GM04503 (cell line): ENCODE results near the gene CLEC16A.

Experiments
- DNase-seq: peaks from one replicate; pipeline ENCODE4 v3.0.0-alpha.2; 2012; ENCODE audit warnings: low read depth

CLEC16A gene

DNA sequence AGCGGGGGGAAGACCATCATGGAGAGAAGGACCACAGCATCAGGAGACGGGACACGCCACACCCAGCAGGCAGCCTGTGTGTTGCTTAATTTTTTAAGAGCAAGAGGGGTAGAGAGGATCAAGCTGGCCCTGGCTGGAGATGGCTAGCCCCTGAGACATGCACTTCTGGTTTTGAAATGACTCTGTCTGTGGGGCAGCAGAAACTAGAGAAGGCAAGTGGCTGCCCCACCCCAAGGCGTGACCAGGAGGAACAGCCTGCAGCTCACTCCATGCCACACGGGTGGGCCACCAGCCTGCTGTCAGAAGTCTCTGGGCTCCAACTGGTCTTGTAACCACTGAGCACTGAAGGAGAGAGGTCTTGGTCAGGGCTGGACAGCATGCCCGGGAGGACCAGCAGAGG is 236.1 kb downstream of the CLEC16A start:
- no peak for DNase-seq

DNA sequence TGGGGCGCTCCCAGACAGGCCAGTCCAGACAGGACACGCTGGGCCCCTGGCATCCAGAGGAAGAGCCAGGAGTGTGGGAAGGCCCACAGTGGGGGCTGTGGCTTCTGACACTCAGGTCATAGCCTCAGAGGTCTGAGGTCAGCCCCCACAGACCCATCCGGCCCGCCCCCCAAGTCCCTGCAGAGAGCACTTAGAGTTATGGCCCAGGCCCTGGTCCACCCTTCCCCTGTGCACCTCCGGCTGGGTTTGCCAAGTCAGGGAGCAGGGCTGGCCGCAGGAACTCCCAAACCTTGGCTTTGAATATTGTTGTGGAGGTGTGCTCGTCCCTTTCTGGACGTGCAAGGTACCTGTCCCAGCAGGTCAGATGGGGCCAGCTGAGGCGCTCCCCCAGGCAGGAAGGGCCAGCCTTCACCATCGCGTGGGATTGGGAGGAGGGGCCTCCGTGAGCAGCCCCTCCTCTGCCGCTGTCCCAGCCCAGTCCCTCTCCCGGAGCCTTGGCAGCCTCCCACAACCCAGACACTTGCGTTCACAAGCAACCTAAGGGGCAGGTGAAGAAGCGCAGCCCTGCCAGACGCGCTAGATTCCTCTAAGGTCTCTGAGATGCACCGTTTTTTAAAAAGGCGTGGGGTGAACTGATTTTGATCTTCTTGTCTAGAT is 237.0 kb downstream of the CLEC16A start:
- DNase-seq: no peak

- no peak for DNase-seq
These were observed 237.5 kb downstream of the CLEC16A start for GRCh38 chr16:11181899-11182279.

- no peak for DNase-seq
These were observed 238.0 kb downstream of the CLEC16A start for GRCh38 chr16:11182411-11182810.

DNA sequence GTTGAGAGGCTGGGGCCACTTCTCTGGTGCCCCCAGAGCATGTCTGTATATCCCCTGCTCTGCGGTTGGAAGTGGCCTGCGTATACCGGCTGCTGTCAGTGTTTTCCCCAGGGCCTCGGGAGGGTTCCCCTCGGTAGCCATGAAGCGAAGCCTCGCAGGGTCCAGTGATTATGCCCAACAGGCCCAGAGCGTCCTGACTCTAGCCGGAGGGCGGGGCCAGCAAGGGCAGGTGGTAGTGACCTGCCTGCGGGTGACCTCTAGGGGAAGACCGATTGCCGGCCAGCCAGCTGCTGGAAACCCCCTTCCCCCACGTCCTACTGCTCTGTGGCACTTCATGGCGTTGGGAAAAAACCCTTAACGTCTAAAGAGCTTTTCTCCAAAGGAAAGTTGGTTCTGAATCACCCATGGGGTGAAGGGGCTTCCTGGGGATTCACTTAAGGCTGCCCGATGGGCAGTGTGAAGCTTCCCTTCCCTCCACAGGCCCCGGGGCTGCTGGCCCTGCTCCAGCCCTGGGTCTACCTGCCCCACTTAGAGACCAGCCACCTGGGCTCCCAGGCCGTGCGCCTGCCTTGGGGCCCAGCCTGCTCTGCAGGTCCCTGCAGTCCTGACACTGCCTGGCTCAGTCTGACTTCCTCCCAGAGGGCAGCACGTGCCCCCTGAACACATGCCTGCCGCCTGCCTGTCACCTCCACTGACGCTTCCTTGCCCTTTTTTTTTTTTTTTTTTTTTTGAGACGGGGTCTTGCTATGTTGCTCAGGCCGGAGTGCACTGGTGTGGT is 238.9 kb downstream of the CLEC16A start:
- DNase-seq: no peak

DNA sequence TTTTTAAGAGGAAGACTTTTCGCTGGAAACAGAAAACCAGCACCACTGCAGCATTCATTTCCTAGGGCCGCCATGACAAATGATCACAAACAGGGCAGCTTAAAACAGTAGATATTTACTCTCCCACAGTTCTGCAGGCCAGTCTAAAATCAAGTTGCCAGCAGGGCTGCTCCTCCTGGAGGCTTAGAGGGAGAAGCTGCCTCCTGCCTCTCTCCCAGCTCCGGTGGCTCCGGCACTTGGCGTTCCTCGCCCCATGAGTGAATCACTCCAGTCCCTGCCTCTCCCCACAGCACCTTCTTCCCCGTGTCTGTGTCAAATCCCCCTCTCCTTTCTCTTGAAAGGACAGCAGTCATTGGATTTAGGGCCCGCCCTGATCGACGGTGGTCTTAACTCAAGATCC is 239.6 kb downstream of the CLEC16A start:
- DNase-seq: no peak

- no peak for DNase-seq
These were observed 243.2 kb downstream of the CLEC16A start for GRCh38 chr16:11187522-11188023.

DNA sequence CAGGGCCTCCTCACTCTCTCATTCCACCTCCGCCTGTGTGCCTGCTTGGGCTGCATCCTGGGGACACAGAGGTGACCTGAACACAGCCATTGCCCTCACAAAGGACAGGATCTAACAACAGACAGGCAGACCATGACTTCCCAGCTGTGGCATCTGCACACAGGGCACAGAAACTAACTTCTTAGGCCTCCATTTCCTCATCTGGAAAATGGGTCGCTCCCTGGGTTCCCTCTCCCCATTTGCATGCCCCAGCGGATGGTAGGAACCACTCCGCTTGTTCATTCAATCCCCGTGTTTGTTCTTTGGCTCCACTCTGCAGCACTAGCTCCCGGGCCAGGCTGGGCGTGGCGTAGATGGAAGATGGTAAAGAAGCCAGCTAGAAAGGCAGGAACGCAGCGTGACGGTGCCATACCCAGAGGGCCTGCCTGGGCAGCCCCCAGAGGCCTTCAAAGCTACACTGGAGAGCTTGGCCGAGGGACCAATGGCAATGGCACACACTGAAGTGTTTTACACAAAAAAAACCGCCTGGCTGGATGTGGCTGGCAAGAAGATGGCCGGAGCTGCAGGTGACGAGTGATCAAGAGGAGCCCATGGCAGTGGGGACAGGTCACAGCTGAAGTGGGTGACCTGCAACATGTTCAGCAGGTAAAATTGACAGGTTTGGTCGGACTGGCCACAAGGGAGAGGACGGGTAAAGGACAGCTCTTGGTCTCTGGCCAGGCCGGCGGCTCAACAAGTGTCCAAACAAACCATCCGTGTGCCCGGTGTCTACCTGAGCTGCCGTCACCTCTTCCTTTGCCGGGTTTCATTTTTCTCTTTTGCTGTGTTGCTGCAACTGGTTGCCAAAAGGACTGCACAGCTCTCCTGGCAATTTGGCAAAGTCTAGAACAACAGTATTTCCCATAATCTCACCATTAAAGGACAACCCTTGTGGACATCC is 244.7 kb downstream of the CLEC16A start:
- no peak for DNase-seq

- no peak for DNase-seq
These were observed 246.5 kb downstream of the CLEC16A start for GRCh38 chr16:11190588-11191560.

DNA sequence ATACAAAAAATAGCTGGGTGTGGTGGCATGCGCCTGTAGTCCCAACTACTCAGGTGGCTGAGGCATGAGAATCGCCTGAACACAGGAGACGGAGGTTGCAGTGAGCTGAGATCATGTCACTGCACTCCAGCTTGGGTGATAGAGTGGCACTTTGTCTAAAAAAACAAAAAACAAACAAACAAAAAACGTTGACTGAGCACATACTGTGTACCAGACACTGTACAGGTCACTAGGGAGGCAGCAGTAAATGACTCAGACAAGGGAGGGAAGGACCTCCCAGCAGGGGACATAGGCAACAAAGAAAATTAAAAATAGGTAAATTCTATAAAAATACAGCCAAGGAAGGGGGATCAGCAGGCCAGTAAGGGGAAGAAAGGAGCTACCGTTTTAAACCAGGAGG is 247.3 kb downstream of the CLEC16A start:
- DNase-seq: no peak

GRCh38 chr16:11193494-11193893 is 249.1 kb downstream of the CLEC16A start:
- no peak for DNase-seq

DNA sequence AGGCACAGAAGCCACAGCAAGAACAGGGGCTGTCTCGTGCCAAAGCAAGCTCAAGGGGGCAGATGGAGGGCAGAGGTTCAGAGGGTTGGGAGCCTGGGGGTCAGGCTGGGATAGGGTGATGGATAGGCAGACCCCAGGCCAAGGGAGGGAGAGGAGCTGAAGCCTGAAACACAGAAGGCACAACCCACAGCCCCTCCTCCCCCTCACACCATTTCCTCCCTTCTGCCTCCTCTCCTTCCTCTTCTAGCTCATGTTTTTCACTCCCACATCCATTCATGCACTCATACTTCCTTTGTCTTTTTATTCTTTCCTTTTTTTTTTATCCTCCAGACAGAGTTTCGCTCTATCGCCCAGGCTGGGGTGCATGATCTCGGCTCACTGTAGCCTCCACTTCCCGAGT is 250.5 kb downstream of the CLEC16A start:
- DNase-seq: no peak

DNA sequence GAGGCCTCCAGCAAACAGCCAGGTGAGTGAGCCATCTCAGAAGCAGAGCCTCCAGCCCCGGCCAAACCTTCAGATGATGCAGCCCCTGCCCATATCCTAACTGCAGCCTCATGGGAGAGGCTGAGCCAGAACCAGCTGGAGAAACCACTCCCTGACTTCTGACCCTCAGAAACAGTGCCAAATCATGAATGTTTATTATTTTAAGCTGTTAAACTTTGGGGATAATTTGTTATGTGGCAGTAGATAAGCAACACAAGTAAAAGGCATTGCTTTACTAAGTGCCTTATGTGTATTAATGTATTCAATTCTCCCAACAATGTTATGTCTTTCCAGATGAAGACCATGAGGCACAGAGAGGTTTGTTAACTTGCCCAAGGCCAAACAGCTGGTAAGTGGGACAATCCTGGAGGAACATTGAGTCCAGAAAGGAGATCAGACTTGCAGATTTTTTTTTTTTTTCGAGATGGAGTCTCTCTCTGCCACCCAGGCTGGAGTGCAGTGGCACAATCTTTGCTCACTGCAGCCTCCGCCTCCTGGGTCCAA is 252.0 kb downstream of the CLEC16A start:
- DNase-seq: no peak

DNA sequence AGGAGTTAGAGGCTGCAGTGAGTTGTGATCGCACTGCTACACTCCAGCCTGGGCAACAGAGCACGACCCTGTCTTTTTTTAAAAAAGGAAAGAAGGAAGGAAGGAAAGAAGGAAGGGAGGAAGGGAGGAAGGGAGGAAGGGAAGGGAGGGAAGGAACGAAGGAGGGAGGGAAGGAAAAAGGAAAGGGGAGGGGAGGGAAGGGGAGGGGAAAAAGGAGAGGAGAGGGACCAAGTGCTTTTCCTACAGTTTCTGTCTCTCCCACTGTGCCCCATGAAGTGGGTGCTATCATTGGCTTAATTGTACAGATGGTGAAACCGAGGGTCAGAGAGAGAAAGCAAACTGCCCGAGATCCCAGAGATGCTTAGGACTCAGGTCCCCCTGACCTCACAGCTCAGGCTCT is 254.0 kb downstream of the CLEC16A start:
- DNase-seq: no peak

DNA sequence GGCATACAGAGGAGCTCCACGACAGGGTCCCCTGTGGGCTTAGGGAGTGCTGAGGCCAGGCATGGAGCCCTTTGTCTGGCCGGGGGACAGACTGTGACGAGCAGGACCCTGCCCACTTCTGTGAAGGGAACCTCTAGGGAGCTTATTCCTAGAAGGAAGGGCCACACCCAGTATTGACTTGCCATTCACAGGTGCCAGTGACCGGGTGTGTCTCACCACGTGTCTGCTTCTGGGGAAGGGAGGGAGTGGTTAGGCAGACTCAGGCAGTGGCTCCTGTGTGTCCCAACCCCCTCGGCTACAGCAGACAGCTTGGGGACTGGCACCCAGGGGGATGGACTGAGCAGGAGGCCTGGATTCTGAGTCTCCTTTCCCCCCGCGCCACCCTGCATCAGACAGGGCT is 254.5 kb downstream of the CLEC16A start:
- no peak for DNase-seq

DNA sequence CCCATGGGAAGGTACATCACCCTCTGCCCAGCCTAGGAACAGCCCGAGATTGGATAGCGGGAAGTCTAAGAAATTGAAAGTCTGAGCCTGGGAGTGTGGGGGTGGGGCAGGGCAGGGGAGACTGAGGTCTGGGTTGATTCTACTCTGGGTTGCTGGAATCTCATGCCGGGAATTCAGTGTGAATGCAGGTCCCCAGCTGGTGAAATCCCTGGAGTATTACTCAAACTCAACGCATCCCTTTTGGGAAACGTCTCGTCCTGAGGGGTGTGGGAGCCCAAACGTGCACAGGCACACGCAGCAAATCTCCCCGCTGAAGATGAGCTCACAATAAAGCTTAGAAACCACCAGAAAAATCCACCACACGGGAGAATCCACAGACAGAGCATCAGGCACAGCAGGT is 256.2 kb downstream of the CLEC16A start:
- no peak for DNase-seq

GRCh38 chr16:11201498-11202259 is 257.3 kb downstream of the CLEC16A start:
- DNase-seq: peak; percentile 25

DNA sequence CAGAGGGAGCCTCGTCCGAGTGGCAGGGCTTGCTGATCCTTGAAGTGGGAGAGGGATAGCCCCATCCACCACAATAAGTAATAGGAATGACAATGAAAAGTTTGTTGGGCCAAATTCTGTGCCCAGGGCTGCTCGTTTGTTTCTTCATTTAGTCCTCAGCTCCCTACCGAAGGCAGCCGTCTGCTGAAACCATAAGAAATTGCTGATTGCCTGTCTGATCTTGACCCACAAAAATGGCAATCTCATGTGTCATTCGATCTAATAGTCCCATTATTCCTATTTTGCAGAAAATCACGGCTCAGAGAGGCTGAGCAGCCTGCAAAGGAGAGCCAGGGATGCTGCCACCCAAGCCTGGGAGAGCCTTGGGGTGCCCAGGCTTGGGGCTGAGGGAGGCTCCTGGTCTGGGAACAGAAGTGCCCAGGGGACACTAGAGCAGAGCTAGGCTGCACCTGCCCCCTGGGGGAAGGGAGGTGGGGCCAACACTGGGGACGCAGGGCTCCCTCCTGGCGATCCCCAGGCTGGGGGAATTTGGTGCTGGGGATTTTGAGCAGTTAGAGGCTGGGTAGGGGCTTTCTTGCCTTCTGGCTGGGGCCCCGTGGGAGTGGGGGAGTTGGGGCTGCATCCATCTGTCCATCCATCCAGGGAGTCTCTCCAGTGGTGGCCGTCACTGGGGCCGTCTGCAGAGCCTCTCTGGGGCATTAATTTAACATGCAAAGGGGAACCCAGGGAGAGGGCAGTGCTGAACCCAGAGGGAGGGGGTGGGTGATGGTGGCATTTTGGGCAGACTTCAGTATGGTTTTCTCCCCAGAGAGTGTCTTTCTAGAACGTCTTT is 258.1 kb downstream of the CLEC16A start:
- no peak for DNase-seq

- no peak for DNase-seq
These were observed 258.8 kb downstream of the CLEC16A start for GRCh38 chr16:11203111-11203623.
